ELR (cell line): Measurements from ENCODE around the gene PDE4D.
"Not testable (repeated sequence)": the region's sequence is repeated elsewhere in the genome, so short reads cannot be mapped to it uniquely, and the experiment has no call there.

ENCODE experiments used
- DNase-seq: peaks from one replicate; pipeline ENCODE4 v3.0.0-alpha.2; 2015; ENCODE audit warnings: low read depth

PDE4D gene

GRCh38 chr5:59768152-59769040, 125.1 kb downstream of the PDE4D start:
- peak; percentile 74 for DNase-seq

GRCh38 chr5:59767681-59768151, 125.8 kb downstream of the PDE4D start:
- DNase-seq = no peak

- DNase-seq = no peak
Measured at GRCh38 chr5:59767211-59767605, 126.3 kb downstream of the PDE4D start.

GRCh38 chr5:59766427-59767210, 126.9 kb downstream of the PDE4D start:
- DNase-seq = no peak

GRCh38 chr5:59765446-59765845, 128.1 kb downstream of the PDE4D start:
- no peak for DNase-seq

GRCh38 chr5:59764361-59764760, 129.2 kb downstream of the PDE4D start:
- DNase-seq = no peak

GRCh38 chr5:59763541-59763940, 130.0 kb downstream of the PDE4D start:
- DNase-seq = no peak

- not testable (repeated sequence) for DNase-seq
Measured at GRCh38 chr5:59762232-59762631, 131.3 kb downstream of the PDE4D start.

- peak; percentile 85 for DNase-seq
Measured at GRCh38 chr5:59760785-59761348, 132.7 kb downstream of the PDE4D start.

GRCh38 chr5:59759600-59760351, 133.8 kb downstream of the PDE4D start:
- DNase-seq = peak; percentile 60

GRCh38 chr5:59758566-59758965, 135.0 kb downstream of the PDE4D start:
- DNase-seq = no peak

- DNase-seq = peak; percentile 30
Measured at GRCh38 chr5:59757442-59757841, 136.1 kb downstream of the PDE4D start.

- DNase-seq = peak; percentile 45
Measured at GRCh38 chr5:59756373-59757035, 137.0 kb downstream of the PDE4D start.

GRCh38 chr5:59755476-59755875, 138.1 kb downstream of the PDE4D start:
- no peak for DNase-seq

- no peak for DNase-seq
Measured at GRCh38 chr5:59753599-59753998, 139.9 kb downstream of the PDE4D start.

- no peak for DNase-seq
Measured at GRCh38 chr5:59749782-59750520, 143.6 kb downstream of the PDE4D start.

GRCh38 chr5:59748036-59748663, 145.4 kb downstream of the PDE4D start:
- DNase-seq = not testable (repeated sequence)

GRCh38 chr5:59746241-59746765, 147.2 kb downstream of the PDE4D start:
- peak; percentile 75 for DNase-seq

- DNase-seq = no peak
Measured at GRCh38 chr5:59745415-59745863, 148.1 kb downstream of the PDE4D start.

GRCh38 chr5:59744531-59744992, 149.0 kb downstream of the PDE4D start:
- peak; percentile 85 for DNase-seq
